Measurements from ENCODE around the gene CHST4.
"Not testable (repeated sequence)": the region's sequence is repeated elsewhere in the genome, so short reads cannot be mapped to it uniquely, and the experiment has no call there.

CHST4 gene

DNA sequence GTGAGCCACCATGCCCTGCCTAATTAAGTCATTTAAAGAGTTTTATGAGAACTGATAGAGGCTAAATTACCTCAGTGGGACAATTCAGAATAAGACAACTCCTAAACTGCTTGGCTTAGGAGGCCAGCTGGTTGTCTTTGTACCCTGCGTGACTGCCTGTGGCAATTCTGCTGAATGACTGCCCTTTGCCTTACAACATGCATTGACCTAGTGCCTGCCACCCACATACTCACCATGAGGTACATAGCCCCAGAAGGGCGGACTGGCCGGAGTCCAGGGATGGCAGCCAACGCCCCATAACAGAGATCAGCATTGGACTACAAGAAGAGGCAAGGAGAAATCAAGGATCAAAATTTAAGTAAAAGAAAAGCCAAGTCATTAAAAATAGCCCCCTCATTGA is 43.4 kb downstream of the CHST4 start:
- DNase-seq (ENCODE audit: low read depth in 1 of 2, low spot score in 1 of 2), result no peak

DNA sequence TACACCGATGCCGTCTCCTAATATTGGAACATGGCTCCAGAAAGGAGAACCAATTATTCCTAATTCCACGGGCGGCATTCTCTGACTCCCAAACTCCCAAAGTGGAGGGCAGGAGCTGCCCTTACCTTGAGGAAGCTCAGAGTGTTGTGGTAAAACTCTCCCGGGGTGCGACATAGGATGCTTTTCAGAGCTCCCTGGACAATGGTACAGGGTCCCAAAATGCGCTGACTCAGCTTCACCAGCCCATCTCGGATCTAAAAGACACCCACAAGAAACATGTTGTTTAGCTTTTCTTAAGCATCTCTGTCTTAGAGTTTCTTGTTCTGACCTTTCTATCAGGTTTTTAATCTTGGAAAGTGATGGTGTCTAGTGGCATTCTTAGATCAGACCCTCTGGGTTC is 43.9 kb downstream of the CHST4 start:
- DNase-seq (ENCODE audit: low read depth in 1 of 2, low spot score in 1 of 2), result no peak

DNA sequence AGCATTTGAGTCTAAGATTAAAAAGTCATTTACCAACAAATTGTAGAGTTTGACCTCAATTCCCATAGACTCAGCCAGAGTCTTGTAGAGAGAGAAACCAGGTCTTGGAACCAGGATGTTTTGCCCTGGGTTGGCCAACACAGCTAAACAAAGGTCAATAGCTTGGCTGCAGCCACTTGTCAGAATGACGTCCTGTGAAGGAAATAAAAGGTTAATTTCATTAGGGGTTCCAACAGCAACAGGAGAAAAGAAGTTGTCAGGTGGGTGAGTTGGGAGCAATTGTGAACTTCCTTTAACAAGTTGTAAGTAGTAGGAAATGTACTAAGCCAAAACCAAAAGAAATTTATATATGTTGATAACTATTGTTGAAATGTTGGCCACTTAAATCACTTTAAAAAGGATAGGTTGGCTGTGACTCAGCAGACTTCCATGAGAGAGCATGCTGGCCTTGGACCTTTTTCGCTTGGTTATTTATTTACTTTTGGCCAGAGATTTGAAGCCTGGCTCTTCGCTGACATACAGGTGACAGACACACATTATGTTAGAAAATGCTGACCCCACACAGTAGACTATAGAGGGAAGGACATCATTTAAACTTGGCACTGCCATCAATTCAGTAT is 46.4 kb downstream of the CHST4 start:
- no peak for DNase-seq (ENCODE audit: low read depth in 1 of 2, low spot score in 1 of 2)

DNA sequence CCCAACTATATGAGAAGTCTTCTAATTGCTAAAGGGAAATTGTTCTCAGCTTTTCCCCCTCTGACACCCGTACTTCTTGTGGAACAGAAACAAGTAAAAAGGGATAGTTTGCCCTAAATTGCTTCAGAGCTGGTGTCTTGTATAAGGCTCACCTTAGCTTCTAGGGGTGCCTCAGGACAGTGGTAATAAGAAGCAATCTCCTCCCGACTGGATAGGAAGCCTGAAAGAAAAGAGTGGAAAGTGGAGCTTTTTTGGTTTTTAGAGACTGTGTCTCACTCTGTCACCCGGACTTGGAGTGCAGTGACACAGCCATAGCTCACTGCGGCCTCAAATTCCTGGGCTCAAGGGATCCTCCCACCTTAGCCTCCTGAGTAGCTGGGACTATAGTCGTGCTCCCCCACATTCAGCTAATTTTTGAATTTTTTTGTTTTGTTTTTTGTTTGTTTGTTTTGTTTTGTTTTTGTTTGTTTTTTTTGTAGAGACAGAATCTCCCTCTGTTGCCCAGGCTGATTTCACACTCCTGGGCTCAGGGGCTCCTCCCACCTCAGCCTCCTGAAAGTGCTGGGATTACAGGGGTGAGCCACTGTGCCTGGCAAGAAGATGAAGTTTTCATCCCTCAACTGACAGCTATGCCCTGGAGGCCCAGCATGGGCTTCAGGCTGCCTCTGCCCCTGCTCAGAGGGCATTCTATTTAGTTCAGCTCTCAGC is 47.3 kb downstream of the CHST4 start:
- no peak for DNase-seq (ENCODE audit: low read depth in 1 of 2, low spot score in 1 of 2)

DNA sequence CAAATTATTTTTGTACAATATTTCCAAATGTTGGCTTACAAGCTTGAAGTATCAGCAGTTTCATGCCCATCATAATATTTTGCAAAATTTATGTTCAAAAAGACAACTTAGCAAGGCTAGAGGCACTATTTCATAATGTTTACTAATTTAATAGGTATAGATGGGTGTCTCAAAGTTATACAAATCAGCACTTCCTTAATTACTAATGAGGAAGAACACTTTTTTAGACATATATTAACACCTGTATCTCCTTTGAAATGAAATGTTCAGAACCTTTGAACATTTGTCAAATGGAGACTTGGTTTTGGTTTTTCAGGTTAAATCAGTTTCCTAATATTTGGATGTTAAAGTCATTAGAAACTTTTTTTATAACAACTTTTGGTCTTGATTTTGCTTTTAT is 48.5 kb downstream of the CHST4 start:
- DNase-seq (ENCODE audit: low read depth in 1 of 2, low spot score in 1 of 2), result no peak

DNA sequence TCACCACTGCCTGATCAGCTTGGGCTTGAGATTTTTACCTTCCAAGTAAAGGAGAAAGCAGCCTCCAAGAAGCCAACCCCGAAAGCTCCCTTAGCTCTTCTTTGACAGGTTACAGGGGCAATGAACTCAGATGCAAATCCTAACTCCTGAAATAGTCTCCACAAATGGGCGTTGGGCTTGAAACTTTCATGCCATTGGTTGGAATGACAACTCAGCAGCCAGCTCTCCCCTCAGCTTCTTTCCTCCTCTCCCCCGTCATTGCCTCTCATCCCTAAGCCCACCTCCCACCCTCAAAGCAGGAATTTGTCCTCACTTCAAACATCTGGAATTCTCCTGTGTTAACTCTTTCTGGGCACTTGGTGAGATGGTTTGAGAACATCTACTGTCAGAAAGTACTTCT is 50.7 kb downstream of the CHST4 start, which contains the start of gene TAT:
Gene TAT, minus strand, starts transcription at position 122 of the 400 bp plus-strand sequence. CDS start 677 bp downstream, outside the sequence.
- no peak for DNase-seq (ENCODE audit: low read depth in 1 of 2, low spot score in 1 of 2)

DNA sequence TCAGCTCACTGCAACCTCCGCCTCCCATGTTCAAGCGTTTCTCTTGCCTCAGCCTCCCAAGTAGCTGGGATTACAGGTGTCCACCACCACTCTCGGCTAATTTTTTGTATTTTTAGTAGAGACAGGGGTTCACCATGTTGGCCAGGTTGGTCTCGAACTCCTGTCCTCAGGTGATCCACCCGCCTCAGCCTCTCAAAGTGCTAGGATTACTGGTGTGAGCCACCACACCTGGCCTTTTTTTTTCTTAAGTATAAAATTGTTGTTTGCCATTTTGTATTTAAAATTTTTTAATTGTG is 56.3 kb downstream of the CHST4 start:
- DNase-seq (ENCODE audit: low read depth in 1 of 2, low spot score in 1 of 2), result not testable (repeated sequence)

DNA sequence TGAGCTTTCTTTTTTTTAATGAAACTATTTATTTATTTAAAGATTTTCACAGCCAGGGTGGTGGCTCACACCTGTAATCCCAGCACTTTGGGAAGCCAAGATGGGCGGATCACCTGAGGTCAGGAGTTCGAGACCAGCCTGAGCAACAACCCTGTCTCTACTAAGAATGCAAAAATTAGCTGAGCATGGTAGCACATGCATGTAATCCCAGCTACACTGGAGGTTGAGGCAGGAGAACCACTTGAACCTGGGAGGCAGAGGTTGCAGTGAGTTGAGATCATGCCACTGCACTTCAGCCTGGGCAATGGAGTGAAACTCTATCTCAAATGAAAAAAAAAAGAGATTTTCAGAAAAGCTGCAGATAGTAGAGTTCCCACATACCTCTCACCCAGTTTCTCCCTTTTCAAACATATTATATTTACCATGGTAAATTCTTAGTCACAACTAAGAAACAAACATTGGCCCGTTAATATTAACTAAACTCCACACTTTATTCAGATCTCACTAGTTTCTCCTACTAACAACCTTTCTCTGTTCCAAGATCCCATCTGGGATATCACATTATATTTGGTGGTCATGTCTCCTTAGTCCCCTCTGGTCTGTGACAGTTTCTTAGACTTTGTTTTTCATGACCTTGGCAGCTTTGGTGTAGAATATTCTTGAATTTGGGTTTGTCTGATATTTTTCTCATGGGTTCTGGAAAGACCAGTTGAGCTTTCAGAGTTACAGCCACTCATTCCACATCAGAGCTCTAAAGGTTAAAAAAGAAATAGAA is 58.5 kb downstream of the CHST4 start:
- DNase-seq (ENCODE audit: low read depth in 1 of 2, low spot score in 1 of 2), result no peak

DNA sequence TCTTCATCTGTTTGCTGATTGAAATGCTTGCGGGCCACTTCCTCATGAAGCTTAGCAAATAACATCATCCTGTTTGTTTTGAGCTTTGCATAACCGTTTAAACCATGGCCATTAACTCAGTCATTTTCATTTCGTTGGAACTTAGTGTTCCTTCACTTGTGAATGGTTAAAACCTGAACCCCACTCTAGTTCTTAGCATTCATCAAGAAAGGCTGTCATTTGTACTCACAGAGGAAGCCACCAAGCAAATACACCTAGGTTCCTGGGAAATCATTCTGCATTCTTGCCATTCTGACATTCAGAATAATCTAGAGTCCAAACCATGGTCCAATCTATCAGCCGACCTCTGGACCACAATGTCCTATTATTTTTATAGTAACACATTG is 59.1 kb downstream of the CHST4 start:
- no peak for DNase-seq (ENCODE audit: low read depth in 1 of 2, low spot score in 1 of 2)
